Transverse colon (tissue), 4 donors: ENCODE data around the gene SLC35F3. TPM values are rescaled to one million over a fixed set of nuclear protein-coding genes. Genes with fewer than 3 reads are reported as not detected.
A peak's percentile ranks its signal among the peaks of the same experiment; 100 is the strongest.

Source experiments
- DNase-seq: peaks from one replicate; pipeline ENCODE4 v3.0.0-alpha.2; 2019
- H3K27ac ChIP-seq, 4 donors: fragments of 200-600 bp; sonication (generic); 2 replicates each; pipeline ENCODE4 v1.5.1; 2016 to 2018; ENCODE audit warnings: inconsistent platforms in 4 of 4
- H3K27me3 ChIP-seq: fragments of 200-600 bp; sonication (generic); 2 replicates; pipeline ENCODE4 v1.5.1; 2017; ENCODE audit warnings: inconsistent platforms
- H3K36me3 ChIP-seq, 4 donors: fragments of 200-600 bp; sonication (generic); 2 replicates each; pipeline ENCODE4 v1.5.1; 2017 to 2019; ENCODE audit warnings: inconsistent platforms in 4 of 4
- H3K4me1 ChIP-seq, 4 donors: fragments of 200-600 bp; sonication (generic); 2 replicates each; pipeline ENCODE4 v1.5.1; 2017 to 2020; ENCODE audit warnings: inconsistent platforms in 4 of 4
- H3K4me3 ChIP-seq, 4 donors: fragments of 200-600 bp; sonication (generic); 1 replicate in 1 of 4; 2 replicates in 3 of 4; pipeline versions ENCODE4 v1.5.1 to v1.6.1; 2017 to 2019; ENCODE audit warnings: inconsistent platforms in 4 of 4
- H3K9me3 ChIP-seq, 2 donors: fragments of 200-600 bp; sonication (generic); 2 replicates each; pipeline ENCODE4 v1.5.1; 2017 to 2019; ENCODE audit warnings: inconsistent platforms in 2 of 2
- CTCF ChIP-seq, 5 experiments: fragments of 200-600 bp in 3 of 5; fragments of 450-650 bp in 2 of 5; sonication (generic) in 3 of 5; IDR thresholded peaks; 1 replicate in 2 of 5; 2 replicates in 3 of 5; pipeline ENCODE4 v1.5.1; 2016 to 2017; ENCODE audit warnings: antibody characterized with exemption in 5 of 5, inconsistent platforms in 3 of 5, mild to moderate bottlenecking in 2 of 5, moderate library complexity in 1 of 5
- EP300 ChIP-seq: sonication (generic); formaldehyde crosslinking; IDR thresholded peaks from one replicate; pipeline ENCODE4 v1.6.1; 2017; ENCODE audit warnings: antibody characterized with exemption, low read depth
- POLR2A ChIP-seq: fragments of 450-650 bp; IDR thresholded peaks from one replicate; pipeline ENCODE4 v1.6.1; 2016; ENCODE audit warnings: antibody characterized with exemption, mild to moderate bottlenecking, moderate library complexity
- POLR2AphosphoS5 ChIP-seq, 3 donors: sonication (generic); formaldehyde crosslinking; IDR thresholded peaks; one replicate each; pipeline ENCODE4 v1.6.1; 2016; ENCODE audit warnings: antibody characterized with exemption in 3 of 3
- WGBS, 2 donors: methylation state at CpG; one replicate each; pipeline ENCODE4 v1.1.5; 2018; ENCODE audit warnings: low coverage in 1 of 2; 5-methylcytosine and 5-hydroxymethylcytosine counted together
- in situ Hi-C, 4 donors: fragments of 200-750 bp; cut with MboI; loops; one replicate each; pipeline versions ENCODE4 v1.15.0 to v1.15.1; 2017; ENCODE audit warnings: low sequenced_read_pairs in 3 of 4, low pct_ligation_motif_present in 1 of 4, low pct_unique_long_range_greater_than_20kb in 1 of 4
- intact Hi-C: fragments of 100-400 bp; cut with DNase I; formaldehyde crosslinking; loops from one replicate; pipeline ENCODE4 v1.15.1; 2023; ENCODE audit warnings: low total_unique reads
- total RNA-seq, 4 donors: library from RNA; depleted of rRNA; stranded (reverse); fragments of >200 nt; gene quantifications; one replicate each; pipeline ENCODE4 v1.1.0, GENCODE V29; 2016

SLC35F3 gene
- total RNA-seq, 4 donors from 2014 or later, result not detected

GRCh38 chr1:234313171-234313570 is 408.7 kb downstream of the SLC35F3 start:
- in situ Hi-C loops (loop anchor here in 2 of 4 donors (25.0 kb wide), 2 partner anchors 176 to 201 kb away; no protein-coding TSS in a partner anchor), intact Hi-C loops (loop anchor here (10.0 kb wide), 1 partner anchor 198 kb away; no protein-coding TSS in a partner anchor)
- H3K4me3 ChIP-seq, result no peak overlapping the region
- no peak for DNase-seq
- no peaks in the 10 kb centered on the region for H3K36me3 ChIP-seq
- 89% methylated on average over 4 of the region's 4 CpGs; no CpG with 5 or more reads in 1 of the 2 donors for WGBS, 2 donors
- no peak overlapping the region for H3K27ac ChIP-seq
- peaks cover 1% of the 10 kb centered on the region for H3K27me3 ChIP-seq
- peaks cover 0 to 6% (median 0%) of the 10 kb centered on the region in 4 donors for H3K4me1 ChIP-seq
- no peaks in the 10 kb centered on the region for H3K9me3 ChIP-seq
- TF ChIP-seq EP300 (no peak), CTCF (IDR thresholded peaks at IDR 0.05) (no peak), POLR2AphosphoS5 (IDR thresholded peaks at IDR 0.05) (no peak), POLR2A (no peak)

GRCh38 chr1:234315091-234315541 is 410.6 kb downstream of the SLC35F3 start:
- no peak for DNase-seq
- 69 to 74% methylated on average over 6 of the region's 6 CpGs for WGBS, 2 donors
- intact Hi-C loops, result loop anchor here (10.0 kb wide), 1 partner anchor 200 kb away; no protein-coding TSS in a partner anchor
- TF ChIP-seq POLR2A (peak; percentile 18), CTCF (IDR thresholded peaks at IDR 0.05) (no peak), POLR2AphosphoS5 (IDR thresholded peaks at IDR 0.05) (peak in 1 of 3 donors; percentile 14), EP300 (no peak)
- Histone ChIP-seq H3K9me3 (no peaks in the 10 kb centered on the region), H3K4me3 (no peak overlapping the region), H3K4me1 (peaks cover 0 to 1% (median 0%) of the 10 kb centered on the region in 4 donors), H3K27ac (peak overlapping the region in 1 of 4 donors; percentile 57), H3K27me3 (peaks cover 7% of the 10 kb centered on the region), H3K36me3 (no peaks in the 10 kb centered on the region)
- in situ Hi-C loops, result loop anchor here in 2 of 4 donors (25.0 kb wide), 2 partner anchors 178 to 203 kb away; no protein-coding TSS in a partner anchor

- no peak for DNase-seq
- WGBS, 2 donors, result 60 to 75% methylated on average over 2 to 3 of the region's 3 CpGs
- intact Hi-C loops (loop anchor here (10.0 kb wide), 1 partner anchor 201 kb away; no protein-coding TSS in a partner anchor), in situ Hi-C loops (loop anchor here in 2 of 4 donors (25.0 kb wide), 2 partner anchors 178 to 203 kb away; no protein-coding TSS in a partner anchor)
- H3K27ac ChIP-seq, result no peak overlapping the region
- H3K27me3 ChIP-seq, result peaks cover 7% of the 10 kb centered on the region
- no peak for TF ChIP-seq POLR2A
- TF ChIP-seq POLR2AphosphoS5 (IDR thresholded peaks at IDR 0.05), result no peak
- no peak for TF ChIP-seq EP300
- H3K36me3 ChIP-seq, result no peaks in the 10 kb centered on the region
- no peak overlapping the region for H3K4me3 ChIP-seq
- no peaks in the 10 kb centered on the region for H3K4me1 ChIP-seq
- H3K9me3 ChIP-seq, result no peaks in the 10 kb centered on the region
Observed at GRCh38 chr1:234315588-234315987, 411.1 kb downstream of the SLC35F3 start.

GRCh38 chr1:234316486-234316885 is 412.0 kb downstream of the SLC35F3 start:
- TF ChIP-seq POLR2AphosphoS5 (IDR thresholded peaks at IDR 0.05), result no peak
- TF ChIP-seq EP300, result no peak
- no peak for TF ChIP-seq CTCF (IDR thresholded peaks at IDR 0.05)
- TF ChIP-seq POLR2A, result no peak
- H3K36me3 ChIP-seq, result no peaks in the 10 kb centered on the region
- WGBS, 2 donors, result 95% methylated on average over 14 to 18 of the region's 18 CpGs
- H3K27me3 ChIP-seq, result peaks cover 7% of the 10 kb centered on the region
- H3K9me3 ChIP-seq, result no peaks in the 10 kb centered on the region
- DNase-seq, result no peak
- H3K4me1 ChIP-seq, result no peaks in the 10 kb centered on the region
- no peak overlapping the region for H3K4me3 ChIP-seq
- intact Hi-C loops (loop anchor here (10.0 kb wide), 1 partner anchor 202 kb away; no protein-coding TSS in a partner anchor), in situ Hi-C loops (loop anchor here in 2 of 4 donors (25.0 kb wide), 2 partner anchors 179 to 204 kb away; no protein-coding TSS in a partner anchor)
- no peak overlapping the region for H3K27ac ChIP-seq
